ENCODE data around the gene F7. TPM values are rescaled to one million over a fixed set of nuclear protein-coding genes. Genes with fewer than 3 reads are reported as not detected.

F7 gene
- total and polyA plus RNA-seq, 2 of the 4 experiments (the other 2 are of a cell fraction): under 0.01 to 0.07 TPM

DNA sequence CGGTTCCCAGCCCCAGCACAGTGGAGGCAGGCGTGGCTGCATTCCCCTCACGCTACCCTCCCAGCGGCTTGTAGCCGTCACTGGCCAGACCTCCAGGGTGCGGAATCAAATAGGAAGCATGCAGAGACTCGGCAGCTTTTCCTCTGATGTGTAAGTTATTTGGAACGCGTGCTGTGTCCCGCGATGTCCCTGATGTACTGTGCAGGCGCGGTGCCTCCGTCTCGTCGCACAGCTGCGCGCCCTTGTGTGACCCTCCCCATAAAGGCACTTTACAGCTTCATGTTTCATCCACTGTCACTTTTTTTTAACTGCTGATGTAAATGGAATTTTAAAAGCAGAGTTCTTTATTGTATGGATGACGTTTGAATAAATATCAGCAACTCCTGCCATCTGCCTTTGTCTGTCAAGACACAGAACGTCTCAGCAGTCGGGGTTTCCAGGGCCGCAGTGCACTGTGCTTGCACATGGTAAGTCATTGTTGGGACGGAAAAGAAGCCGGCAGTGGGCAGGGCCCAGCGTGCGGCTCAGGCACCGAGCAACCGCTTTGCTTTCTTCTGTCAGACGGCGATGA lies 7.3 kb upstream of the F7 start:
- H3K23ac ChIP-seq (ENCODE audit: low read depth, low read length): peak overlapping the region; percentile 26
- H3K4me1 ChIP-seq (ENCODE audit: control insufficient read depth, insufficient read depth, low read length): 0 out of 2 replicates have a peak, but pooled peaks cover 4% of the 10 kb centered on the region
- CTCF ChIA-PET: interaction anchor here (1.0 kb wide), 1 partner anchor 33 kb away, joined by 3 read pairs; no protein-coding TSS in a partner anchor

More for the DNA sequence above, 7.3 kb upstream of the F7 start:
- no peaks in the 10 kb centered on the region for H3K36me3 ChIP-seq (ENCODE audit: control insufficient read depth, insufficient read depth, low read length)
- peaks cover 2% of the 10 kb centered on the region; the same call in 1 of the 2 replicates for H3K9me1 ChIP-seq (ENCODE audit: insufficient read depth, low read length)
- H2BK120ac ChIP-seq (ENCODE audit: low read depth, low read length): no peak overlapping the region
- peak overlapping the region; percentile 35 for H2AK9ac ChIP-seq (replicated peaks; ENCODE audit: low read depth, low read length, poor library complexity)
- no peak overlapping the region for H3K4me3 ChIP-seq (ENCODE audit: insufficient read depth, low read depth, low read length)
- H3K14ac ChIP-seq (replicated peaks; ENCODE audit: low read depth, low read length): no peak overlapping the region
- TF ChIP-seq MXI1 (IDR thresholded peaks at IDR 0.05; ENCODE audit: borderline replicate concordance, low read depth, low read length) (peak; percentile 58; the same call in 1 of the 2 replicates), BHLHE40 (IDR thresholded peaks at IDR 0.05; ENCODE audit: low read depth, low read length) (peak; percentile 35; the same call in 1 of the 2 replicates), RCOR1 (IDR thresholded peaks at IDR 0.05; ENCODE audit: insufficient replicate concordance, low read length) (no peak)
- TF ChIP-seq, protein P1, sequence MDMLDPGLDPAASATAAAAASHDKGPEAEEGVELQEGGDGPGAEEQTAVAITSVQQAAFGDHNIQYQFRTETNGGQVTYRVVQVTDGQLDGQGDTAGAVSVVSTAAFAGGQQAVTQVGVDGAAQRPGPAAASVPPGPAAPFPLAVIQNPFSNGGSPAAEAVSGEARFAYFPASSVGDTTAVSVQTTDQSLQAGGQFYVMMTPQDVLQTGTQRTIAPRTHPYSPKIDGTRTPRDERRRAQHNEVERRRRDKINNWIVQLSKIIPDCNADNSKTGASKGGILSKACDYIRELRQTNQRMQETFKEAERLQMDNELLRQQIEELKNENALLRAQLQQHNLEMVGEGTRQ (IDR thresholded peaks at IDR 0.05; ENCODE audit: low read depth, low read length): no peak
- H3K9me3 ChIP-seq (ENCODE audit: control insufficient read depth, insufficient read depth, low read length): no peaks in the 10 kb centered on the region
- no TSS peak for BruUV-seq (replicated peaks)
- H2AFZ ChIP-seq (replicated peaks; ENCODE audit: low read length, poor library complexity): peak overlapping the region; percentile 72
- POLR2A ChIA-PET (ENCODE audit: unreplicated experiment): no interaction called here
- H3K56ac ChIP-seq (ENCODE audit: extremely low read depth, insufficient read depth, low read length): no peak overlapping the region; the same call in 1 of the 2 replicates
- H2BK20ac ChIP-seq (ENCODE audit: low read depth, low read length): no peak overlapping the region
- H4K8ac ChIP-seq (ENCODE audit: low read depth in 2 of 2, low read length in 2 of 2): no peak overlapping the region
- no peaks in the 10 kb centered on the region for H4K20me1 ChIP-seq (ENCODE audit: insufficient read depth, low read length)
- intact Hi-C loops (cut with micrococcal nuclease) (no loop called here), in situ Hi-C loops (cut with MboI; ENCODE audit: low sequenced_read_pairs) (no loop called here), dilution Hi-C loops (cut with HindIII; ENCODE audit: low sequenced_read_pairs, unreplicated experiment) (no loop called here)
- DNase-seq: peak; percentile 66
- H3K27me3 ChIP-seq (ENCODE audit: control insufficient read depth, insufficient read depth, low read length): peaks cover 29% of the 10 kb centered on the region
- H3K79me1 ChIP-seq (ENCODE audit: low read depth in 1 of 2, low read length in 2 of 2): no peaks in the 10 kb centered on the region
- peak; percentile 98 for ATAC-seq (ENCODE audit: low read depth)
- no peak overlapping the region for H3K27ac ChIP-seq (ENCODE audit: insufficient read depth, low read length)
- H3K18ac ChIP-seq (ENCODE audit: low read depth, low read length): no peak overlapping the region
- H2BK15ac ChIP-seq (ENCODE audit: low read depth, low read length): peak overlapping the region; percentile 74; the same call in 1 of the 3 replicates
- peak overlapping the region; percentile 69 for H3K4me2 ChIP-seq (ENCODE audit: low read depth, low read length)
- H3K9ac ChIP-seq (ENCODE audit: low read depth, low read length): no peak overlapping the region
- no peak overlapping the region for H4K91ac ChIP-seq (ENCODE audit: insufficient read depth, low read depth, low read length)
- H4K5ac ChIP-seq (ENCODE audit: low read depth, low read length): no peak overlapping the region
- H2AK5ac ChIP-seq (ENCODE audit: low read depth, low read length): no peak overlapping the region
- no peak overlapping the region for H3K4ac ChIP-seq (ENCODE audit: low read depth, low read length)
- H2BK5ac ChIP-seq (ENCODE audit: low read depth, low read length, poor library complexity, severe bottlenecking): no peak overlapping the region
- 26% methylated on average over 10 of the region's 30 CpGs; no CpG with 5 or more reads in 1 of the 2 experiments for WGBS, 2 experiments (ENCODE audit: extremely low coverage in 2 of 2, insufficient read length in 1 of 2)
